ENCODE results near the gene LGMN. TPM values are rescaled to one million over a fixed set of nuclear protein-coding genes. Genes with fewer than 3 reads are reported as not detected.

Gene LGMN
- 100 to 1,000 TPM in 3 of 8 experiments, 10 to 100 TPM in 5; 15.2 to 312 (median 54.8) TPM for total RNA-seq

GRCh38 chr14:92748259-92749016 lies at the start of gene LGMN:
TSS of gene LGMN (minus strand) at chr14:92748627. CDS start at chr14:92732786, 15,841 bp downstream.
- in situ Hi-C loops (cut with MboI; ENCODE audit: low pct_unique_long_range_greater_than_20kb in 2 of 9, low sequenced_read_pairs in 9 of 9, unreplicated experiment in 9 of 9) = no loop called here
- Histone ChIP-seq H3K4me3 (peak within 1 kb of the TSS; percentile 53 to 78 (median 67)), H3K27ac (no peak within 1 kb of the TSS), H3K4me1 (replicated peaks in 1 of 2) (no peaks in the 10 kb centered on the region)
- WGBS, 10 experiments = 0 to 20% (median 0%) methylated on average over 1 to 17 of the region's 50 CpGs; no CpG with 5 or more reads in 1 of the 10 experiments
- peak; percentile 97 to 100 (median 99) for ATAC-seq (replicated peaks in 6 of 8)

DNA sequence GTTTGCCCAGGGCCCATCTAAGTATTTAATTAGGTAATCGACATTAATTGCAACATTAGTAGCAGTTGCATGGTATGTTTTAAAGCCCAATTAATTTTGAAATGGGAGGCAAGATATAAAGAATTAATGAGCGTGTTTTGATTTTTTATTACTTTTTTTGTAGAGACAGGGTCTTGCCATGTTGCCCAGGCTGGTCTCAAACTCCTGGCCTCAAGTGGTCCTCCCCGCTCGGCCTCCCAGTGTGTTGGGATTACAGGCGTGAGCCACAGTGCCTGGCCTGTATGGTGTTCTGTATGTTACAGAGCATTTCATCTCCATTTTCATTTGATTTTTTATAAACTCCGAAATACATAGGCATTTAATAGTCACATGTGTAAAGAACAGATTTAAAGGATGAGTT lies 46.5 kb upstream of the LGMN start:
- Histone ChIP-seq H3K27ac (peak overlapping the region; percentile 93 to 98), H3K4me3 (peak overlapping the region; percentile 63 to 75 (median 65)), H3K4me1 (replicated peaks in 1 of 2) (peaks cover 16 to 24% of the 10 kb centered on the region in 2 donors)
- 0 to 77% (median 33%) methylated on average over 1 to 5 of the region's 6 CpGs; no CpG with 5 or more reads in 2 of the 10 experiments for WGBS, 10 experiments
- in situ Hi-C loops (cut with MboI; ENCODE audit: low pct_unique_long_range_greater_than_20kb in 2 of 9, low sequenced_read_pairs in 9 of 9, unreplicated experiment in 9 of 9) = loop anchor here in 1 of 9 experiments (25.0 kb wide), 1 partner anchor 108 kb away; no protein-coding TSS in a partner anchor
- no peak for ATAC-seq (replicated peaks in 6 of 8)

GRCh38 chr14:92794547-92794941 lies 46.1 kb upstream of the LGMN start:
- peak; percentile 0 to 21 (median 10) for ATAC-seq (replicated peaks in 6 of 8)
- 0% methylated on average over 1 to 11 of the region's 20 CpGs; no CpG with 5 or more reads in 5 of the 10 experiments for WGBS, 10 experiments
- in situ Hi-C loops (cut with MboI; ENCODE audit: low pct_unique_long_range_greater_than_20kb in 2 of 9, low sequenced_read_pairs in 9 of 9, unreplicated experiment in 9 of 9) = loop anchor here in 1 of 9 experiments (25.0 kb wide), 1 partner anchor 107 kb away; no protein-coding TSS in a partner anchor
- H3K4me1 ChIP-seq (replicated peaks in 1 of 2) = peaks cover 16 to 23% of the 10 kb centered on the region in 2 donors
- H3K27ac ChIP-seq = peak overlapping the region; percentile 93 to 98
- peak overlapping the region; percentile 63 to 75 (median 65) for H3K4me3 ChIP-seq

DNA sequence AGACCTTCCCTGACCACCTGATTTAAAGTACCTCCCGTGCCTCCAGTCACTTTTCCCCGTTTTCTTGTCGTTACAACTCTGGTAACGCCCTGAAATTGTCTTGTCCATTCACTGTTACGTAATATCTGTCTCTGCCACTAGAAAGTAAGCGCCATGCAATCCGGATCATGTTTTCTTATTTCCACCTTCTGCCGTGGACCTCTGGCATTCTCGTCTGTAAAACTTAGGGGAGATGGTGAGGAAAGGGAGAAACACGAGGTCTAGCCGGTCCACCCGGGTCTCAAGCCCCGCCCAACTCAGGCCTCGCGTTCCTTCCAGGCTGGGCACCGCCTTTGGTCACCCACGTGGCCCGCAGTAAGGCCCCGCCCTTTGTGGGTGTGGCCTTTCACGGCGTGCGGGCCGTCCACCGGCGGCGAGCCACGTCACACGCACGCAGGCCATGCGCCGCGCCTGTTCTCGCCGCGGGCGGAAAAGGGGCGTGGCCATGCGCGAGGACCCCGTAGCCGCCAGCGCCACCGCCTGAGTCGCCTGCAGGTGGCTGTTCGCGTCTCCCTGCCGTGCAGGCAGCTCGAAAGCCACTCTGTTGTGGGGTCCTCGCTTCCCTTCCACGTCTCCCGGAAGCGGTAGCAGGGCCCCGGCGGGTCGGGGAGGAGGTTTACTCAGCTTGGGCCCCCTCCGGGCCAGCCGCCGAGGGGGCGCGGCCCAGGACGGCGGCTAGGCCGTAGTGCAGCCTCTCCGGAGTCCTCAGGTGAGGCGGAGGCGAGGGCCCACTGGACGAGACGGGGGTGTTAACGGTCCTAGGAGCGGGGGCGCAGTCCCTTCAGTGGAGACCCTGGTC lies 45.5 kb upstream of the LGMN start, which contains the start of gene GOLGA5:
TSS of gene GOLGA5 (plus strand) at position 597 of the 838 bp plus-strand sequence. CDS start 3,133 bp downstream, outside the sequence.
- WGBS, 10 experiments = 0 to 38% (median 9%) methylated on average over 2 to 22 of the region's 71 CpGs
- ATAC-seq (replicated peaks in 6 of 8) = peak; percentile 88 to 98 (median 91)
- in situ Hi-C loops (cut with MboI; ENCODE audit: low pct_unique_long_range_greater_than_20kb in 2 of 9, low sequenced_read_pairs in 9 of 9, unreplicated experiment in 9 of 9) = loop anchor here in 1 of 9 experiments (25.0 kb wide), 1 partner anchor 107 kb away; no protein-coding TSS in a partner anchor
- Histone ChIP-seq H3K27ac (peak within 1 kb of the TSS; percentile 93 to 98), H3K4me3 (peak within 1 kb of the TSS; percentile 63 to 75 (median 65)), H3K4me1 (replicated peaks in 1 of 2) (peaks cover 16 to 23% of the 10 kb centered on the region in 2 donors)

GRCh38 chr14:92792885-92793284 lies 44.5 kb upstream of the LGMN start:
- no peak for ATAC-seq (replicated peaks in 6 of 8)
- Histone ChIP-seq H3K4me3 (no peak overlapping the region), H3K4me1 (replicated peaks in 1 of 2) (peaks cover 16 to 23% of the 10 kb centered on the region in 2 donors), H3K27ac (no peak overlapping the region)
- in situ Hi-C loops (cut with MboI; ENCODE audit: low pct_unique_long_range_greater_than_20kb in 2 of 9, low sequenced_read_pairs in 9 of 9, unreplicated experiment in 9 of 9) = loop anchor here in 1 of 9 experiments (25.0 kb wide), 1 partner anchor 106 kb away; no protein-coding TSS in a partner anchor
- 51 to 100% (median 80%) methylated on average over 1 to 4 of the region's 4 CpGs; no CpG with 5 or more reads in 1 of the 10 experiments for WGBS, 10 experiments

- Histone ChIP-seq H3K4me3 (no peak overlapping the region), H3K4me1 (replicated peaks in 1 of 2) (peaks cover 7 to 9% of the 10 kb centered on the region in 2 donors), H3K27ac (no peak overlapping the region)
- no peak for ATAC-seq (replicated peaks in 6 of 8)
- in situ Hi-C loops (cut with MboI; ENCODE audit: low pct_unique_long_range_greater_than_20kb in 2 of 9, low sequenced_read_pairs in 9 of 9, unreplicated experiment in 9 of 9) = loop anchor here in 2 of 9 experiments (10.0 to 25.0 kb wide), 2 partner anchors 75 to 102 kb away; no protein-coding TSS in a partner anchor
These were observed 41.1 kb upstream of the LGMN start for GRCh38 chr14:92789457-92790089.

DNA sequence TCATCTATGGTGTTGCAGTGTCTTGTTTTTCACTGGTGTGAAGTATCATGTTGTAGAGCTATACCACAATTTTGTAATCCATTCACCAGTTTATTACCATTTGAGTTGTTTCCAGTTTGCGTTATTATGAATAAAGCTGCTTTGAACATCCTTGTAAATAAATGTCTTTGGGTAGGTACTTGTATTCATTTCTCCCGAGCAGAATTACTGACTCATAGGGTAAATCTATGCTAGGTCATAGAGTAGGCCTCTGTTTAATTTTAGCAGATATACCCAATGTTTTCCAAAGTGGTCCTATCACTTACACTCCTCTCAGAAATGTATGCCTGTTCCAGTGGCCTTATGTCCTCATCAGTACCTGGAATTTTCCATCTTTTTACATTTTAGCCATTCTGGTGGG lies 39.1 kb upstream of the LGMN start:
- peak in 1 of 8 experiments; percentile 38 for ATAC-seq (replicated peaks in 6 of 8)
- 27 to 100% (median 77%) methylated on average over 1 to 2 of the region's 2 CpGs; no CpG with 5 or more reads in 1 of the 10 experiments for WGBS, 10 experiments
- H3K4me3 ChIP-seq = no peak overlapping the region
- no peaks in the 10 kb centered on the region for H3K4me1 ChIP-seq (replicated peaks in 1 of 2)
- no peak overlapping the region for H3K27ac ChIP-seq
- in situ Hi-C loops (cut with MboI; ENCODE audit: low pct_unique_long_range_greater_than_20kb in 2 of 9, low sequenced_read_pairs in 9 of 9, unreplicated experiment in 9 of 9) = loop anchor here in 2 of 9 experiments (10.0 to 25.0 kb wide), 2 partner anchors 73 to 100 kb away; no protein-coding TSS in a partner anchor

GRCh38 chr14:92786427-92786756 lies 38.0 kb upstream of the LGMN start:
- no peak overlapping the region for H3K4me3 ChIP-seq
- in situ Hi-C loops (cut with MboI; ENCODE audit: low pct_unique_long_range_greater_than_20kb in 2 of 9, low sequenced_read_pairs in 9 of 9, unreplicated experiment in 9 of 9) = loop anchor here in 2 of 9 experiments (10.0 to 25.0 kb wide), 2 partner anchors 72 to 99 kb away; no protein-coding TSS in a partner anchor
- 94 to 100% (median 100%) methylated on average over 1 of the region's 1 CpG; no CpG with 5 or more reads in 2 of the 10 experiments for WGBS, 10 experiments
- H3K4me1 ChIP-seq (replicated peaks in 1 of 2) = no peaks in the 10 kb centered on the region
- H3K27ac ChIP-seq = no peak overlapping the region
- no peak for ATAC-seq (replicated peaks in 6 of 8)

DNA sequence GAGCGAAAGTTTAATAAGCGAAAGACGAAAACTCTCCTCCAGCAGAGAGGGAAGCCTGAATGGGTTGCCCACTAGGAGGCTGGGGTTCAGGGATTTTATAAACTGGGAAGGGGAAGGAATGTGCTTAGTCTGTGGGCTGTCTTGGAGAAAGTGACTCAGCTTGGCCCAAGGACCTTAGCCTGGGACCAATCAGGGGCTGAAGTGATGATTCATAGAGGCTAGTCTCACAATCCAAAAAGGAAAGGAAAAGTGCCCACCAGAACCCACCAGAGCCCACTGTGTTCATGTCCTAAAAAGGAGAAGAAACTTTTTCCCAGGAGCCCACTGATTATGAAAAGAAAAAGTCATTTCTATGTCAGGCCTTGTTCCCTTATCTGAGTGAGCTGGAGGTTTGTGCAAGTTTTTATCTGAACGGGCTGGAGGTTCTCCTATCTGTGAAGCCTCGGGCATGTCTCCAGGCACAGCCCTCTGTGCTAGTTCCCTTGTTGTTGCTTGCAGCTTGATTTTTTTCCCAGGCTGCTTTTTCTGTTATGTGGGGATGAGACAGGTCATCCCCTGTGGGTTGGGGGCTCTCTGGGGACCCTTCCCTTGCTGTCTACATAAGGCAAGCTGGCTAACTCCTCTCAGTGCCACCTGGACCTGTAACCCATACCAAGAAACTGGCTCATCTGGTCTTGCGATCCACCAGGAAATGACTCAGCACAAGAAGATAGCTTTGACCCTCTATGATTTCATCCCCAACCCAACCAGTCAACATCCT lies 37.4 kb upstream of the LGMN start:
- in situ Hi-C loops (cut with MboI; ENCODE audit: low pct_unique_long_range_greater_than_20kb in 2 of 9, low sequenced_read_pairs in 9 of 9, unreplicated experiment in 9 of 9) = loop anchor here in 2 of 9 experiments (10.0 to 25.0 kb wide), 2 partner anchors 71 to 99 kb away; no protein-coding TSS in a partner anchor

GRCh38 chr14:92783813-92784431 lies 35.5 kb upstream of the LGMN start:
- WGBS, 10 experiments = 0 to 75% (median 50%) methylated on average over 1 to 2 of the region's 2 CpGs; no CpG with 5 or more reads in 2 of the 10 experiments
- in situ Hi-C loops (cut with MboI; ENCODE audit: low pct_unique_long_range_greater_than_20kb in 2 of 9, low sequenced_read_pairs in 9 of 9, unreplicated experiment in 9 of 9) = loop anchor here in 2 of 9 experiments (10.0 to 25.0 kb wide), 2 partner anchors 69 to 97 kb away; no protein-coding TSS in a partner anchor
- Histone ChIP-seq H3K4me1 (replicated peaks in 1 of 2) (no peaks in the 10 kb centered on the region), H3K4me3 (no peak overlapping the region), H3K27ac (no peak overlapping the region)
- ATAC-seq (replicated peaks in 6 of 8) = peak; percentile 13 to 90 (median 78)

More for the DNA sequence above, 37.4 kb upstream of the LGMN start:
- H3K4me3 ChIP-seq = no peak overlapping the region
- 56 to 100% (median 86%) methylated on average over 1 to 6 of the region's 6 CpGs; no CpG with 5 or more reads in 2 of the 10 experiments for WGBS, 10 experiments
- H3K4me1 ChIP-seq (replicated peaks in 1 of 2) = no peaks in the 10 kb centered on the region
- ATAC-seq (replicated peaks in 6 of 8) = peak in 3 of 8 experiments; percentile 10 to 26 (median 16)
- no peak overlapping the region for H3K27ac ChIP-seq

DNA sequence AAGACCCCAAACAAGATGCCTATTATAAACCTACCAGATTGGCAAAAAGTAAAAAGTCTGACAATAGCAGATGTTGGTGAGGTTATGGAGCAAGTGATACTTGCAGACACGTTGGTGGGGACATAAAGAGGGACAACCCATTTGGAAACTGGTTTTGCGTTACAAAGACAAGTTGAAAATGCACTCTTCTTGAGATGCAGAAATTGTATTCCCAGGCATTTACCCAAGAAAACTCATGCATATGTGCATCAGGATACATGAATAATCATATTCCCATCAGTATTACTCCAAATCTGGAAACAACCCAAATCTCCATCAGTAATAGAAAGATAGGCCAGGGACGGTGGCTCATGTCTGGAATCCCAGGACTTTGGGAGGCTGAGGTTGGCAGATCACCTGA lies 32.9 kb upstream of the LGMN start:
- in situ Hi-C loops (cut with MboI; ENCODE audit: low pct_unique_long_range_greater_than_20kb in 2 of 9, low sequenced_read_pairs in 9 of 9, unreplicated experiment in 9 of 9) = loop anchor here in 2 of 9 experiments (10.0 to 25.0 kb wide), 2 partner anchors 67 to 94 kb away; no protein-coding TSS in a partner anchor
- H3K4me1 ChIP-seq (replicated peaks in 1 of 2) = no peaks in the 10 kb centered on the region
- H3K27ac ChIP-seq = peak overlapping the region in 1 of 2 donors; percentile 35
- peak in 3 of 8 experiments; percentile 52 to 72 (median 56) for ATAC-seq (replicated peaks in 6 of 8)
- H3K4me3 ChIP-seq = no peak overlapping the region
- WGBS, 10 experiments = 0 to 80% (median 54%) methylated on average over 1 to 3 of the region's 3 CpGs; no CpG with 5 or more reads in 3 of the 10 experiments
